T-cell (primary cell): ENCODE measurements around the gene UGT1A5. TPM values are rescaled to one million over a fixed set of nuclear protein-coding genes. Genes with fewer than 3 reads are reported as not detected.

Experiments
- ATAC-seq, 4 experiments: fragments of 200-7000 bp in 3 of 4; fragments of 150-1000 bp in 1 of 4; cut with Tn5 transposase; replicated peaks in 1 of 4; 1 replicate in 3 of 4; 2 replicates in 1 of 4; pipeline ENCODE4 v1.10.0; 2021; ENCODE audit warnings: moderate library complexity in 3 of 4, mild to moderate bottlenecking in 2 of 4, moderate number of reproducible peaks in 1 of 4
- CTCF ChIA-PET, 2 donors: fragments of 300-600 bp; sonication (Branson Sonifier 250); formaldehyde crosslinking; loops; one replicate each; lab custom pipeline; 2022; ENCODE audit warnings: antibody characterized with exemption in 2 of 2; lab: Charles Lee
- POLR2A ChIA-PET, 2 donors: fragments of 300-600 bp; sonication (Branson Sonifier 250); formaldehyde crosslinking; loops; one replicate each; lab custom pipeline; 2022; ENCODE audit warnings: antibody characterized with exemption in 2 of 2; lab: Charles Lee
- DNase-seq, 35 experiments: peaks; one replicate each; pipeline versions ENCODE4 v3.0.0 to v3.0.0-alpha.2; 2013 to 2023
- H3K27ac ChIP-seq: one replicate; pipeline ENCODE4 v1.5.1; 2013; ENCODE audit warnings: low read length
- H3K27me3 ChIP-seq, 2 experiments: replicated peaks in 1 of 2; 1 replicate in 1 of 2; 2 replicates in 1 of 2; pipeline versions ENCODE4 v1.6.1 to v1.7.0; 2013; ENCODE audit warnings: low read length in 1 of 2, mixed read lengths in 1 of 2; ENCODE audit not compliant: control insufficient read depth in 2 of 2, insufficient read depth in 2 of 2; ENCODE audit errors: extremely low read depth in 1 of 2
- H3K36me3 ChIP-seq, 2 donors: 1 replicate in 1 of 2; 2 replicates in 1 of 2; pipeline versions ENCODE4 v1.6.1 to v1.7.0; 2013; ENCODE audit warnings: low read length in 1 of 2; ENCODE audit not compliant: control insufficient read depth in 2 of 2, insufficient read depth in 1 of 2; ENCODE audit errors: extremely low read depth in 1 of 2
- H3K4me1 ChIP-seq, 2 experiments: 1 replicate in 1 of 2; 2 replicates in 1 of 2; pipeline versions ENCODE4 v1.6.1 to v1.7.0; 2013; ENCODE audit warnings: low read length in 2 of 2, mixed read lengths in 1 of 2; ENCODE audit not compliant: insufficient read depth in 2 of 2, control insufficient read depth in 1 of 2; ENCODE audit errors: extremely low read depth in 1 of 2
- H3K4me3 ChIP-seq, 2 donors: 1 replicate in 1 of 2; 2 replicates in 1 of 2; pipeline versions ENCODE4 v1.5.1 to v1.7.0; 2013; ENCODE audit warnings: mild to moderate bottlenecking in 2 of 2, low read length in 1 of 2, moderate library complexity in 1 of 2; ENCODE audit not compliant: control insufficient read depth in 1 of 2; ENCODE audit errors: extremely low read depth in 1 of 2
- H3K9me3 ChIP-seq: 2 replicates; pipeline ENCODE4 v1.7.0; 2013
- H3K27ac Mint-ChIP-seq, 2 donors: one replicate each; pipeline ENCODE4 v1.8.0; 2020 to 2021; ENCODE audit warnings: mild to moderate bottlenecking in 2 of 2, mixed read lengths in 2 of 2
- H3K27me3 Mint-ChIP-seq, 2 donors: one replicate each; pipeline ENCODE4 v1.8.0; 2021 to 2022; ENCODE audit warnings: mixed read lengths in 2 of 2
- H3K36me3 Mint-ChIP-seq: one replicate; pipeline ENCODE4 v1.8.0; 2021; ENCODE audit warnings: mixed read lengths
- H3K4me1 Mint-ChIP-seq, 3 donors: one replicate each; pipeline ENCODE4 v1.8.0; 2020 to 2022; ENCODE audit warnings: mixed read lengths in 3 of 3, mild to moderate bottlenecking in 1 of 3
- H3K4me3 Mint-ChIP-seq, 3 donors: one replicate each; pipeline ENCODE4 v1.8.0; 2020 to 2022; ENCODE audit warnings: mild to moderate bottlenecking in 3 of 3, mixed read lengths in 3 of 3, moderate library complexity in 3 of 3
- H3K9me3 Mint-ChIP-seq, 3 donors: one replicate each; pipeline ENCODE4 v1.8.0; 2020 to 2022; ENCODE audit warnings: mixed read lengths in 3 of 3
- WGBS: methylation state at CpG from one replicate; pipeline ENCODE4 v1.1.5; 2013; ENCODE audit warnings: missing lambda C conversion rate; ENCODE audit not compliant: insufficient coverage; 5-methylcytosine and 5-hydroxymethylcytosine counted together
- total RNA-seq, 35 experiments: library from RNA in 6 of 35; stranded (reverse) in 6 of 35; fragments of 120-200 nt in 1 of 35; gene quantifications; one replicate each; pipeline versions ENCODE4 v1.2.1 to v1.2.4 and lab custom pipeline; 2013 to 2026

The UGT1A5 gene
- total RNA-seq, 5 donors from 2014 or later (not counting 1 experiment from before 2014, with no cell fraction given): not detected

DNA sequence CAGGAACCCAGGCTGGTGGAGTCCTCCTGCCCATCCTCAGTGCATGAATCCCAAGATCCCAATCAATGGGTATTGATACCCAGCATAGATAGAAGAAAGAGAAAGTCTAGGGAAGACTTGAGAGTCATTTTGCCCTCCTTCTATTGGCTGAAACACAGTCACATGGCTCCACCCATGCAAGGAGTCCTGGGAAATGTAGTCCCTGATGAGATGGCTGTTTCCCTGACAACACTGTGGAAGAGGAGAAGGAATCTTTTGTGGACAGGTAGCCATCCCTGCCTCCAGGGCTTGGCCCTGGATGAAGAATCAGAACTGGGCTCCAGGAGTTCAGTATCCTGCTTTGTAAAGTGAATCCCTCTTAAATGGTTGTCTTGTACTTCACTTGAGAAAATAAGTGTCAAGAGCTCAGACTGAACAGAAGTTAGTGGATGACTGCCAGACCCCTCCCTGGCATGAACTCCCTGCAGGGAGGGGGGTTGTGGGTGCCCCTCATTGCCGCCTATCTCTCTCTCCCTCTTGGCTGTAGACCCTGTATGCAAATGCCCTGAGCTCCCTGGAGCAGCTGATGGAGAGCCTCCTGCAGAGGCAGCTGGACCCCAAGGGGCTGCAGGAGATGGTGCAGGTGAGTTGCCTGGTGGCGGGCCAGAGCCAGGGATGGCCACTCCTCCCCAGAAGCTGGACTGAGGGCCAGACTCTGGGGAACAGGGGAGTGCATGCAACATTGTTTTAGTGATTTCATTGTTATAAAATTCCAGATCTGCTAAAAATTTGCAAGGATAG is 101.5 kb downstream of the UGT1A5 start:
- Histone ChIP-seq H3K27me3 (peaks cover 0 to 38% of the 10 kb centered on the region in 2 experiments), H3K36me3 (no peaks in the 10 kb centered on the region), H3K9me3 (no peaks in the 10 kb centered on the region), H3K27ac (no peak overlapping the region), H3K4me1 (no peaks in the 10 kb centered on the region), H3K4me3 (no peak overlapping the region)
- no peaks in the 10 kb centered on the region for H3K36me3 Mint-ChIP-seq
- H3K9me3 Mint-ChIP-seq: no peaks in the 10 kb centered on the region
- peaks cover 0 to 5% (median 0%) of the 10 kb centered on the region in 3 donors for H3K4me1 Mint-ChIP-seq
- peak in 2 of 35 experiments; percentile 10 to 18 for DNase-seq
- H3K27ac Mint-ChIP-seq: no peak overlapping the region
- H3K4me3 Mint-ChIP-seq: no peak overlapping the region
- ChIA-PET CTCF (no interaction called here), POLR2A (no interaction called here)
- WGBS: 43% methylated on average over 1 of the region's 2 CpGs
- no peak for ATAC-seq
- peaks cover 16 to 38% of the 10 kb centered on the region in 2 donors for H3K27me3 Mint-ChIP-seq

DNA sequence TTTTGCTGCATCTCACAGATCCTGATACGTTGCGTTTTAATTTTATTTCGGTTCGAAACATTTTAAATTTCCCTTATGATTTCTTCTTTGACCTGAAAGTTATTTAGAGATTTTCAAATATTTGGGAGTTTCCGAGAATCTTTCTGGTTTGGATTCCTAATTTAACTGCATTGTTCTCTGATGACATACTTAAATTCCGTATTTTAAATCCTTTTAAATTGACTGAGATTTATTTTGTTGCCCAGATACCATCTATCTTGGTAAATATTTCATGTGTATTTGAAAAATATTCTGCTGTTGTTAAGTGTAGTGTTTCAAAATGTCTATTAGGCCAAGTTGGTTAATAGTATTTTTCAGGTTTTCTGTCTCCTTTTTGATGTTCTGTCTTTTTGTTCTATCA is 103.2 kb downstream of the UGT1A5 start:
- DNase-seq (no peak), ATAC-seq (no peak)
- Histone ChIP-seq H3K27me3 (peaks cover 0 to 48% of the 10 kb centered on the region in 2 experiments), H3K9me3 (no peaks in the 10 kb centered on the region), H3K36me3 (no peaks in the 10 kb centered on the region), H3K27ac (no peak overlapping the region), H3K4me3 (no peak overlapping the region), H3K4me1 (no peaks in the 10 kb centered on the region)
- no CpG with 5 or more reads among the region's 6 CpGs for WGBS
- H3K9me3 Mint-ChIP-seq: no peaks in the 10 kb centered on the region
- ChIA-PET POLR2A (no interaction called here), CTCF (no interaction called here)
- no peak overlapping the region for H3K27ac Mint-ChIP-seq
- H3K4me1 Mint-ChIP-seq: peaks cover 0 to 5% (median 0%) of the 10 kb centered on the region in 3 donors
- H3K4me3 Mint-ChIP-seq: no peak overlapping the region
- H3K27me3 Mint-ChIP-seq: peaks cover 14 to 39% of the 10 kb centered on the region in 2 donors
- no peaks in the 10 kb centered on the region for H3K36me3 Mint-ChIP-seq

DNA sequence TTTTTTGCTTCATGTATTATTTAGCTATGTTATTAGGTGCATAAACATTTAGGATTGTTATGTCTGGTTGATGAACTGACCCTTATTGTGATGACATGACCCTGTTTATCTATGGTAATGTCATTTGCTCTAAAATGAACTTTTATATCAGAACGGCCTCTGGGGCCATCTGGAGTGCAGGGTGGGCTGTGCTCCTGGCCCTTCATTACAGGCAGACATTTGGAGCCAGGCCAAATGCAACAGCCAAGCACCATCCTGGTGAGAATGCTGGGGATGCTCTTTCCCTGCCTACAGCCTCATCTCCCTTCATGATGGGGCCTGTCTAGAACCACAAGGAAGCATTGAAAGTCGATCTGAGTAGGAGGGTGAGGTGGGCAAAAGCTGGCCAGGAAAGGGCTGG is 103.6 kb downstream of the UGT1A5 start:
- no peak for ATAC-seq
- Histone ChIP-seq H3K4me3 (no peak overlapping the region), H3K4me1 (no peaks in the 10 kb centered on the region), H3K27me3 (peaks cover 0 to 47% of the 10 kb centered on the region in 2 experiments), H3K9me3 (no peaks in the 10 kb centered on the region), H3K27ac (no peak overlapping the region), H3K36me3 (no peaks in the 10 kb centered on the region)
- Mint-ChIP-seq H3K4me3 (no peak overlapping the region), H3K36me3 (no peaks in the 10 kb centered on the region), H3K27me3 (peaks cover 14 to 38% of the 10 kb centered on the region in 2 donors), H3K27ac (no peak overlapping the region), H3K4me1 (peaks cover 0 to 5% (median 0%) of the 10 kb centered on the region in 3 donors), H3K9me3 (no peaks in the 10 kb centered on the region)
- peak in 1 of 35 experiments; percentile 5 for DNase-seq
- no CpG with 5 or more reads among the region's 2 CpGs for WGBS
- POLR2A ChIA-PET: no interaction called here
- CTCF ChIA-PET: no interaction called here

DNA sequence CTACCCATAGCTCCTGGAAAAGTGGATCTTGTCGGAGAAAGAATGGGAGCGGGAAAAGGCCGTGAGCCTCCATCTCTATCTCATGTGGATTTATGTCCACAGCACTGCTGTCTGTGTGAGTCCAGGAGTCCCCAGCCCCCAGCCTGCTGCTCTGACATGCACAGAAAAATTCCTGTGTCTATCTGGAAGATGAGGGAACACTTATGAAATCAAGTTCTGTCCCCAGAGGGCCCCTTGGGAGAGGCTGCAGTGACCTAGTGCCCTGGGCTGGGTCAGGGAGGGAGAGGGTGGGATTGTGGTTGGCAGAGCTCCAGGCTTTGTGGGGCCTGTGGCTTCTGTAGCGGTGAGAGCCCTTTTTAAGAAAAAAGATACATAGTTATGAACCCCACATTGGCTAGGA is 104.1 kb downstream of the UGT1A5 start:
- no peaks in the 10 kb centered on the region for H3K36me3 ChIP-seq
- H3K36me3 Mint-ChIP-seq: no peaks in the 10 kb centered on the region
- no peak overlapping the region for H3K4me3 ChIP-seq
- no peak for DNase-seq
- ChIA-PET CTCF (no interaction called here), POLR2A (no interaction called here)
- H3K4me1 Mint-ChIP-seq: peaks cover 0 to 5% (median 0%) of the 10 kb centered on the region in 3 donors
- H3K27ac ChIP-seq: no peak overlapping the region
- no peaks in the 10 kb centered on the region for H3K9me3 ChIP-seq
- peaks cover 14 to 37% of the 10 kb centered on the region in 2 donors for H3K27me3 Mint-ChIP-seq
- WGBS: 100% methylated on average over 2 of the region's 4 CpGs
- no peaks in the 10 kb centered on the region for H3K4me1 ChIP-seq
- peaks cover 0 to 45% of the 10 kb centered on the region in 2 experiments for H3K27me3 ChIP-seq
- H3K4me3 Mint-ChIP-seq: no peak overlapping the region
- H3K9me3 Mint-ChIP-seq: no peaks in the 10 kb centered on the region
- no peak overlapping the region for H3K27ac Mint-ChIP-seq
- no peak for ATAC-seq

DNA sequence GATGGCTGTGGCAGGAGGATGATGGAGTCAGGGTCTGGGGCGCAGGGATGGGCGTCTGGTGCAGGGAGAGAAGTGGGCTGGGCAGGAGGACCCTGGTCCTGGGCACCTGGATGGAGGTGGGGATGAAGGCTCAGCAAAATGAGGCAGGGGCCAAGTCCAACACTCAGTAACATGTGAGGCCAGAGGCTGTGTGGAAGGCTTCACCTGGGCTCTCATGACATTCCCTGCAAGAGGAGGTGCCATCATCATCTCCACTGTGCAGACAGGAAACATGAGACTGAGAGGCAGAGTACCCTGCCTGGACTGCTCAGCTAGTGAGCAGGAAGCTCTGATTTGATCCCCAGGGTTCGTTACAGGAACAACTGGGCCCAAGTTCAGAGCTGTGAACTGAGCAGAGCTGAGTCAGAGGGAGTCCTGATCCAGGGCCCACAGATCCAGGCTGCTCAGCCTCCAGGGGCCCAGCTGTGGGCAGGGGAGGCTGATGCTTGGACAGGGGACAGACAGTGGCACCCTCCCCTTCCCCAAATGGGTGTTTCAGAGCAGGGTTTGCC is 104.7 kb downstream of the UGT1A5 start:
- Mint-ChIP-seq H3K36me3 (no peaks in the 10 kb centered on the region), H3K4me1 (peaks cover 0 to 5% (median 0%) of the 10 kb centered on the region in 3 donors), H3K4me3 (no peak overlapping the region), H3K27me3 (peaks cover 14 to 33% of the 10 kb centered on the region in 2 donors), H3K9me3 (no peaks in the 10 kb centered on the region), H3K27ac (no peak overlapping the region)
- ChIA-PET POLR2A (no interaction called here), CTCF (no interaction called here)
- H3K4me3 ChIP-seq: no peak overlapping the region
- ATAC-seq: no peak
- WGBS: 65% methylated on average over 3 of the region's 3 CpGs
- H3K9me3 ChIP-seq: no peaks in the 10 kb centered on the region
- H3K36me3 ChIP-seq: no peaks in the 10 kb centered on the region
- H3K27me3 ChIP-seq: peaks cover 0 to 52% of the 10 kb centered on the region in 2 experiments
- no peaks in the 10 kb centered on the region for H3K4me1 ChIP-seq
- H3K27ac ChIP-seq: no peak overlapping the region
- peak in 1 of 35 experiments; percentile 22 for DNase-seq

DNA sequence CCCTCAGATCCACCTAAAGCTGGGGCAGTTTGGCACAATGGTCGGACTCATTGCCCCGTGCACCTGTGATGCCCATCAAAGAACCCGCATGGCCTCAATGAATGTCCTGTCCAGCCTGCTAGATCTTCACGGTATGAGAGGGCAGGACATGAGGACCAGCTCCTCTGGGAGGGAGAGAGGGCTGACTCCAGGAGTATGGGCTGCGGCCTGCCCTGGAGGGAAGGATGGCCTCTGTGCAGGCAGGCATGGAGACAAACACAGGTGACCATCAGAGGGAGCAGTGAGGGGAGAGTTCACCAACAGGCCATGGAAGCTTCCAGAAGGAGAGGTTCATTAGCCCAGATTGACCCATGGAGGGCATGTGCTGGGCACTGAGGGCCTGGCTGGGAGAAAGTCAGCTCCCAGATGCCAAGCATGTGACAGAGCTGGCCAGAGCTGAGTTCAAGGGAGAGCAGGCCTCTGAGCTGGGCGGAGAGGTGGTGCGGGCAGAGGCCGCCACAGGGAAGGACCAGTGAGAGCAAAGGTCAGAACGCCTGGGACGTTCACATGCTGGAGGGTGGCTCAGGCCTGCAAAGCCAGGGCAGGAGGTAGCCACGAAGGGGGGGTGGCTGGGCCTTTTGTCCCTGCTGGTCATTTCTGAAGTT is 105.4 kb downstream of the UGT1A5 start:
- Histone ChIP-seq H3K4me1 (no peaks in the 10 kb centered on the region), H3K4me3 (no peak overlapping the region), H3K9me3 (no peaks in the 10 kb centered on the region), H3K27ac (no peak overlapping the region), H3K27me3 (peaks cover 0 to 55% of the 10 kb centered on the region in 2 experiments), H3K36me3 (no peaks in the 10 kb centered on the region)
- H3K36me3 Mint-ChIP-seq: no peaks in the 10 kb centered on the region
- no peak overlapping the region for H3K4me3 Mint-ChIP-seq
- DNase-seq (peak in 2 of 35 experiments; percentile 9 to 19), ATAC-seq (no peak)
- no peak overlapping the region for H3K27ac Mint-ChIP-seq
- peaks cover 0 to 5% (median 0%) of the 10 kb centered on the region in 3 donors for H3K4me1 Mint-ChIP-seq
- WGBS: 90% methylated on average over 10 of the region's 11 CpGs
- no peaks in the 10 kb centered on the region for H3K9me3 Mint-ChIP-seq
- ChIA-PET CTCF (no interaction called here), POLR2A (no interaction called here)
- H3K27me3 Mint-ChIP-seq: peaks cover 14 to 33% of the 10 kb centered on the region in 2 donors
